Measurements from ENCODE around the gene STK31.
"Not testable (repeated sequence)": the region's sequence is repeated elsewhere in the genome, so short reads cannot be mapped to it uniquely, and the experiment has no call there.

STK31 gene

GRCh38 chr7:23873306-23873705 lies 163.3 kb downstream of the STK31 start:
- no peak for DNase-seq

GRCh38 chr7:23876526-23876925 lies 166.5 kb downstream of the STK31 start:
- not testable (repeated sequence) for H3K4me1 Mint-ChIP-seq; H3K9me3 Mint-ChIP-seq; H3K27ac Mint-ChIP-seq; H3K36me3 Mint-ChIP-seq (ENCODE audit: low read depth); DNase-seq; H3K27me3 Mint-ChIP-seq (ENCODE audit: low read depth, poor library complexity); H3K4me3 Mint-ChIP-seq

More at GRCh38 chr7:23873306-23873705, 163.3 kb downstream of the STK31 start:
- Mint-ChIP-seq H3K27ac (no peak overlapping the region), H3K27me3 (ENCODE audit: low read depth, poor library complexity) (no peaks in the 10 kb centered on the region), H3K9me3 (no peaks in the 10 kb centered on the region), H3K36me3 (ENCODE audit: low read depth) (no peaks in the 10 kb centered on the region), H3K4me1 (no peaks in the 10 kb centered on the region), H3K4me3 (no peak overlapping the region)
- no peak for TF ChIP-seq CTCF (IDR thresholded peaks at IDR 0.05)

Data from nephron progenitor cell (in vitro differentiated cells).